Measurements from ENCODE around the gene MRPL52.

- TF ChIP-seq CTCF (IDR thresholded peaks at IDR 0.05) (no peak), EZH2 (IDR thresholded peaks at IDR 0.05) (no peak)
These were observed 4.9 kb upstream of the MRPL52 start for GRCh38 chr14:22824711-22825359.
